ENCODE data around the gene FCER1A.

DNA sequence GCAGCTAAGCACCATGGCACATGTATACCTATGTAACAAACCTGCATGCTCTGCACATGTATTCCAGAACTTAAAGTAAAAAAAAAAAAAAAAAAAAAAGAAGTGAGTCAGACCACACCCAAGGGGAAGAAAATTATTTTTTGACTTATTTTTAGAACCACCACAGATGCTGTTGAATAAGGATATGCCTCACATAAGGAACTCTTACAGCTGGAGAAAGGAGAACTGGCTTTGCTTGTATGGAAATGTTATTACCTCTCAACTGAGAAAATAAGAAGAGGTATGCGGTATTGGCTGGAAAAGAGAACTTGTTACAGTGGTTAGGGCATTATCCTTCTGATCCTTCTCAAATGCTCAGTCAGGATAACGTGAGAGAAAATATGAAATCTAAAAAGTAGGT lies 27.5 kb upstream of the FCER1A start:
- no peak for TF ChIP-seq CTCF (IDR thresholded peaks at IDR 0.05)
- TF ChIP-seq POLR2A (IDR thresholded peaks at IDR 0.05) = no peak
- TF ChIP-seq POLR2AphosphoS5 (IDR thresholded peaks at IDR 0.05) = no peak
